ENCODE data around the gene ILKAP.

ILKAP gene

GRCh38 chr2:238137885-238138284 lies 65.6 kb downstream of the ILKAP start:
- DNase-seq (ENCODE audit: low read depth in 2 of 2): no peak

- no peak for DNase-seq (ENCODE audit: low read depth in 2 of 2)
Measured at GRCh38 chr2:238136820-238137537, 66.5 kb downstream of the ILKAP start.

- no peak for DNase-seq (ENCODE audit: low read depth in 2 of 2)
Measured at GRCh38 chr2:238135601-238136150, 67.8 kb downstream of the ILKAP start.

GRCh38 chr2:238134393-238134785 lies 69.1 kb downstream of the ILKAP start:
- DNase-seq (ENCODE audit: low read depth in 2 of 2): no peak

GRCh38 chr2:238133499-238134392 lies 69.7 kb downstream of the ILKAP start:
- no peak for DNase-seq (ENCODE audit: low read depth in 2 of 2)

- DNase-seq (ENCODE audit: low read depth in 2 of 2): no peak
Measured at GRCh38 chr2:238132463-238133450, 70.7 kb downstream of the ILKAP start.

GRCh38 chr2:238131761-238132462 lies 71.6 kb downstream of the ILKAP start:
- no peak for DNase-seq (ENCODE audit: low read depth in 2 of 2)

- DNase-seq (ENCODE audit: low read depth in 2 of 2): no peak
Measured at GRCh38 chr2:238130696-238131628, 72.5 kb downstream of the ILKAP start.

- DNase-seq (ENCODE audit: low read depth in 2 of 2): no peak
Measured at GRCh38 chr2:238130111-238130695, 73.3 kb downstream of the ILKAP start.

GRCh38 chr2:238129166-238130010 lies 74.1 kb downstream of the ILKAP start:
- DNase-seq (ENCODE audit: low read depth in 2 of 2): no peak

- DNase-seq (ENCODE audit: low read depth in 2 of 2): no peak
Measured at GRCh38 chr2:238128534-238129001, 74.9 kb downstream of the ILKAP start.

- no peak for DNase-seq (ENCODE audit: low read depth in 2 of 2)
Measured at GRCh38 chr2:238128061-238128440, 75.4 kb downstream of the ILKAP start.

- no peak for DNase-seq (ENCODE audit: low read depth in 2 of 2)
Measured at GRCh38 chr2:238127165-238128060, 76.1 kb downstream of the ILKAP start.

- DNase-seq (ENCODE audit: low read depth in 2 of 2): no peak
Measured at GRCh38 chr2:238126775-238127164, 76.7 kb downstream of the ILKAP start.

GRCh38 chr2:238126338-238126737 lies 77.2 kb downstream of the ILKAP start:
- DNase-seq (ENCODE audit: low read depth in 2 of 2): no peak

GRCh38 chr2:238125127-238125885 lies 78.2 kb downstream of the ILKAP start:
- no peak for DNase-seq (ENCODE audit: low read depth in 2 of 2)
